ENCODE results near the gene EEF1B2. TPM values are rescaled to one million over a fixed set of nuclear protein-coding genes. Genes with fewer than 3 reads are reported as not detected.

Gene EEF1B2
- total RNA-seq, 4 donors from 2014 or later: 392 to 494 (median 393) TPM

- DNase-seq (ENCODE audit: low spot score) (no peak), ATAC-seq (ENCODE audit: low FRiP score) (no peak)
- no peak for TF ChIP-seq CTCF (IDR thresholded peaks at IDR 0.05)
Observed at GRCh38 chr2:206190111-206190510, 30.4 kb downstream of the EEF1B2 start.

- DNase-seq (ENCODE audit: low spot score): no peak
- no peak for TF ChIP-seq CTCF (IDR thresholded peaks at IDR 0.05)
- ATAC-seq (ENCODE audit: low FRiP score): no peak
Observed at GRCh38 chr2:206190689-206191088, 31.0 kb downstream of the EEF1B2 start.

- DNase-seq (ENCODE audit: low spot score) (no peak), ATAC-seq (ENCODE audit: low FRiP score) (no peak)
- no peak for TF ChIP-seq CTCF (IDR thresholded peaks at IDR 0.05)
Observed at GRCh38 chr2:206192157-206192556, 32.5 kb downstream of the EEF1B2 start.

- no peak for TF ChIP-seq CTCF (IDR thresholded peaks at IDR 0.05)
- DNase-seq (ENCODE audit: low spot score) (no peak), ATAC-seq (ENCODE audit: low FRiP score) (no peak)
Observed at GRCh38 chr2:206193671-206194357, 34.1 kb downstream of the EEF1B2 start.

GRCh38 chr2:206198677-206199076 lies 39.0 kb downstream of the EEF1B2 start:
- no peak for DNase-seq (ENCODE audit: low spot score)
- ATAC-seq (ENCODE audit: low FRiP score): no peak
- TF ChIP-seq CTCF (IDR thresholded peaks at IDR 0.05): no peak

- ATAC-seq (ENCODE audit: low FRiP score) (no peak), DNase-seq (ENCODE audit: low spot score) (no peak)
- TF ChIP-seq CTCF (IDR thresholded peaks at IDR 0.05): no peak
Observed at GRCh38 chr2:206201075-206201848, 41.6 kb downstream of the EEF1B2 start.

- TF ChIP-seq CTCF (IDR thresholded peaks at IDR 0.05): no peak
- DNase-seq (ENCODE audit: low spot score) (no peak), ATAC-seq (ENCODE audit: low FRiP score) (no peak)
Observed at GRCh38 chr2:206202446-206202845, 42.8 kb downstream of the EEF1B2 start.
